HepG2 (cell line): ENCODE measurements around the gene GDF2. TPM values are rescaled to one million over a fixed set of nuclear protein-coding genes. Genes with fewer than 3 reads are reported as not detected.

Experiments
- ATAC-seq: fragments of 200-7000 bp; cut with Tn5 transposase; 3 replicates; pipeline ENCODE4 v1.9.1; 2020; ENCODE audit warnings: mild to moderate bottlenecking, moderate library complexity
- BruUV-seq: library from RNA; stranded (reverse); fragments of 400-500 nt; replicated peaks from 2 replicates; lab custom pipeline; 2021; lab: Mats Ljungman, UMichigan
- CTCF ChIA-PET: fragments of 300-600 bp; formaldehyde crosslinking; extraction: SDS; loops from one replicate; lab custom pipeline; 2021; ENCODE audit warnings: low total read pairs, inconsistent platforms, low intra/inter-chr PET ratio; lab: Yijun Ruan, JAX
- POLR2A ChIA-PET: fragments of 350-600 bp; sonication (Branson Sonifier 250); formaldehyde crosslinking; loops from one replicate; lab custom pipeline; 2020; ENCODE audit warnings: antibody characterized with exemption, inconsistent platforms; lab: Yijun Ruan, JAX
- DNase-seq: peaks from one replicate; pipeline ENCODE4 v3.0.0-alpha.2; 2015; ENCODE audit warnings: low spot score
- FAIRE-seq: peaks from 3 replicates; lab custom pipeline; 2011; peaks lifted over from hg19 to GRCh38; lab: Jason Lieb, UNC
- H2AFZ ChIP-seq: one replicate; pipeline ENCODE4 v1.6.1; 2011; ENCODE audit warnings: low read length, inconsistent platforms
- H3K27ac ChIP-seq: fragments of 300-600 bp; 3 replicates; pipeline ENCODE4 v1.8.0; 2011; ENCODE audit warnings: mixed run types, mild to moderate bottlenecking, mixed read lengths, low read length, inconsistent platforms; ENCODE audit not compliant: insufficient read depth; ENCODE audit errors: extremely low read length
- H3K27me3 ChIP-seq, 2 experiments: fragments of 200-600 bp in 1 of 2; 2 replicates in 1 of 2; 3 replicates in 1 of 2; pipeline versions ENCODE4 v1.6.0 to v1.8.0; 2011; ENCODE audit warnings: low read length in 2 of 2, mild to moderate bottlenecking in 2 of 2, moderate library complexity in 2 of 2, inconsistent platforms in 1 of 2; ENCODE audit not compliant: insufficient read depth in 2 of 2, control insufficient read depth in 1 of 2
- H3K36me3 ChIP-seq, 2 experiments: fragments of 200-600 bp in 1 of 2; replicated peaks in 1 of 2; 2 replicates in 1 of 2; 3 replicates in 1 of 2; pipeline versions ENCODE4 v1.5.1 to v1.8.0; 2011; ENCODE audit warnings: low read length in 2 of 2, inconsistent platforms in 1 of 2; ENCODE audit not compliant: insufficient read depth in 2 of 2, control insufficient read depth in 1 of 2
- H3K4me1 ChIP-seq: 2 replicates; pipeline ENCODE4 v1.5.1; 2012; ENCODE audit warnings: low read length, inconsistent platforms; ENCODE audit not compliant: insufficient read depth
- H3K4me2 ChIP-seq: 2 replicates; pipeline ENCODE4 v1.6.0; 2011; ENCODE audit warnings: low read depth, low read length, inconsistent platforms
- H3K4me3 ChIP-seq, 3 experiments: fragments of 200-600 bp in 1 of 3; sonication (generic), shearing (Covaris generic) in 1 of 3; replicated peaks in 1 of 3; 2 replicates each; pipeline ENCODE4 v1.5.1; 2011 to 2016; ENCODE audit warnings: low read length in 3 of 3, inconsistent platforms in 2 of 3, low read depth in 2 of 3, mild to moderate bottlenecking in 2 of 3, control low read depth in 1 of 3, mixed read lengths in 1 of 3; ENCODE audit not compliant: insufficient read depth in 1 of 3
- H3K79me2 ChIP-seq: one replicate; pipeline ENCODE4 v1.6.1; 2011; ENCODE audit warnings: low read length, inconsistent platforms; ENCODE audit not compliant: insufficient read depth
- H3K9ac ChIP-seq: 2 replicates; pipeline ENCODE4 v1.6.0; 2011; ENCODE audit warnings: mild to moderate bottlenecking, low read depth, low read length, inconsistent platforms; ENCODE audit not compliant: insufficient read depth
- H3K9me3 ChIP-seq: 2 replicates; pipeline ENCODE4 v1.5.1; 2012; ENCODE audit warnings: mild to moderate bottlenecking, low read length
- H4K20me1 ChIP-seq: 2 replicates; pipeline ENCODE4 v1.6.0; 2011; ENCODE audit warnings: inconsistent platforms, mild to moderate bottlenecking, low read length, moderate library complexity; ENCODE audit not compliant: insufficient read depth
- AHR ChIP-seq: IDR thresholded peaks from 2 replicates; pipeline ENCODE4 v1.6.1; 2018; ENCODE audit warnings: missing genetic modification reagents, missing compliant biosample characterization
- KMT2A ChIP-seq: sonication (generic); formaldehyde crosslinking; IDR thresholded peaks from 2 replicates; pipeline ENCODE4 v1.4.0; 2020; ENCODE audit warnings: missing genetic modification reagents
- MATR3 ChIP-seq: sonication (generic); formaldehyde crosslinking; IDR thresholded peaks from 2 replicates; pipeline ENCODE4 v1.4.0; 2020; ENCODE audit warnings: missing genetic modification reagents
- ZBTB2 ChIP-seq: sonication (generic); formaldehyde crosslinking; IDR thresholded peaks from 2 replicates; pipeline ENCODE4 v1.8.0; 2022; ENCODE audit warnings: low read depth, missing genetic modification reagents
- ZNF276 ChIP-seq: sonication (generic); formaldehyde crosslinking; IDR thresholded peaks from 2 replicates; pipeline ENCODE4 v1.4.0; 2020; ENCODE audit warnings: mild to moderate bottlenecking, low read depth, missing genetic modification reagents
- ZNF629 ChIP-seq: sonication (generic); formaldehyde crosslinking; conservative IDR thresholded peaks from 2 replicates; pipeline ENCODE4 v1.5.0; 2020; ENCODE audit warnings: missing genetic modification reagents
- WGBS: methylation state at CpG from one replicate; pipeline ENCODE4 v1.1.6; 2017; ENCODE audit warnings: low lambda C conversion rate; 5-methylcytosine and 5-hydroxymethylcytosine counted together
- in situ Hi-C: cut with HindIII; loops from 2 replicates; pipeline ENCODE4 v1.10.0; 2017; ENCODE audit warnings: low pct_unique_long_range_greater_than_20kb; ENCODE audit not compliant: extremely low pct_ligation_motif_present
- intact Hi-C: fragments of 100-400 bp; cut with micrococcal nuclease; formaldehyde crosslinking; loops from one replicate; pipeline ENCODE4 v1.10.0; 2022; ENCODE audit not compliant: unreplicated experiment
- polyA plus RNA-seq, 8 experiments: library from polyadenylated mRNA; depleted of rRNA in 3 of 8; stranded (reverse) in 7 of 8; unstranded in 1 of 8; fragments of >200 nt; fragmentation: Illumina TruSeq in 4 of 8; extraction: Trizol in 4 of 8; gene quantifications; 2 replicates each; pipeline versions ENCODE4 v1.2.1 to v1.2.3, GENCODE V29; 2011 to 2016; ENCODE audit warnings: low read depth in 4 of 8, missing spikeins in 1 of 8, mixed read lengths in 1 of 8; ENCODE audit not compliant: insufficient read depth in 1 of 8
- total RNA-seq, 5 experiments: library from RNA; depleted of rRNA; stranded (reverse); fragments of >200 nt; fragmentation: Illumina TruSeq; extraction: Trizol; gene quantifications; 2 replicates each; pipeline ENCODE4 v1.2.3, GENCODE V29; 2016; ENCODE audit warnings: low read depth in 1 of 5
- TF ChIP-seq, protein P1 (sequence below): sonication (generic); formaldehyde crosslinking; IDR thresholded peaks from 2 replicates; pipeline ENCODE4 v1.5.0; 2020; ENCODE audit warnings: mild to moderate bottlenecking, missing genetic modification reagents

GDF2 gene
- total and polyA plus RNA-seq, 2 of the 13 experiments (the other 11 are each of a cell fraction or from before 2014, with no cell fraction given) = not detected

GRCh38 chr10:47354900-47355299, 32.6 kb downstream of the GDF2 start:
- H3K4me3 ChIP-seq = no peak overlapping the region
- CTCF ChIA-PET = no interaction called here
- FAIRE-seq (no peak), DNase-seq (no peak), ATAC-seq (no peak)
- no peaks in the 10 kb centered on the region for H4K20me1 ChIP-seq
- H3K4me2 ChIP-seq = no peak overlapping the region
- H3K9ac ChIP-seq = no peak overlapping the region
- no peak for TF ChIP-seq KMT2A (CRISPR knock-in tag)
- TF ChIP-seq, protein P1, sequence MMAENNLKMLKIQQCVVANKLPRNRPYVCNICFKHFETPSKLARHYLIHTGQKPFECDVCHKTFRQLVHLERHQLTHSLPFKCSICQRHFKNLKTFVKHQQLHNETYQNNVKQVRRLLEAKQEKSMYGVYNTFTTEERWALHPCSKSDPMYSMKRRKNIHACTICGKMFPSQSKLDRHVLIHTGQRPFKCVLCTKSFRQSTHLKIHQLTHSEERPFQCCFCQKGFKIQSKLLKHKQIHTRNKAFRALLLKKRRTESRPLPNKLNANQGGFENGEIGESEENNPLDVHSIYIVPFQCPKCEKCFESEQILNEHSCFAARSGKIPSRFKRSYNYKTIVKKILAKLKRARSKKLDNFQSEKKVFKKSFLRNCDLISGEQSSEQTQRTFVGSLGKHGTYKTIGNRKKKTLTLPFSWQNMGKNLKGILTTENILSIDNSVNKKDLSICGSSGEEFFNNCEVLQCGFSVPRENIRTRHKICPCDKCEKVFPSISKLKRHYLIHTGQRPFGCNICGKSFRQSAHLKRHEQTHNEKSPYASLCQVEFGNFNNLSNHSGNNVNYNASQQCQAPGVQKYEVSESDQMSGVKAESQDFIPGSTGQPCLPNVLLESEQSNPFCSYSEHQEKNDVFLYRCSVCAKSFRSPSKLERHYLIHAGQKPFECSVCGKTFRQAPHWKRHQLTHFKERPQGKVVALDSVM (CRISPR knock-in tag) = no peak
- no peak for TF ChIP-seq AHR
- TF ChIP-seq MATR3 (CRISPR knock-in tag) = no peak
- no peak for TF ChIP-seq ZBTB2 (CRISPR knock-in tag)
- 0% methylated on average over 1 of the region's 1 CpG for WGBS
- no peaks in the 10 kb centered on the region for H3K36me3 ChIP-seq
- intact Hi-C loops (no loop called here), in situ Hi-C loops (no loop called here)
- H3K27me3 ChIP-seq = peaks cover 8 to 16% of the 10 kb centered on the region in 2 experiments; a peak in 3 of 5 replicates
- no peak overlapping the region for H3K27ac ChIP-seq
- POLR2A ChIA-PET = no interaction called here
- H3K9me3 ChIP-seq = no peaks in the 10 kb centered on the region
- BruUV-seq = no TSS peak
- no peak overlapping the region for H2AFZ ChIP-seq
- no peaks in the 10 kb centered on the region for H3K4me1 ChIP-seq
- H3K79me2 ChIP-seq = no peaks in the 10 kb centered on the region

- Histone ChIP-seq H3K27me3 (peaks cover 5 to 13% of the 10 kb centered on the region in 2 experiments; a peak in 3 of 5 replicates), H3K9me3 (no peaks in the 10 kb centered on the region), H3K4me1 (no peaks in the 10 kb centered on the region), H4K20me1 (no peaks in the 10 kb centered on the region), H3K36me3 (no peaks in the 10 kb centered on the region), H3K4me3 (no peak overlapping the region), H3K27ac (no peak overlapping the region)
- intact Hi-C loops = no loop called here
- FAIRE-seq (no peak), DNase-seq (no peak)
- no TSS peak for BruUV-seq
- TF ChIP-seq ZNF276 (CRISPR knock-in tag) (no peak), ZNF629 (0 out of 2 replicates have a peak, but pooled peaks have one; percentile 10)
- TF ChIP-seq, all 625 proteins: peak for 1
- in situ Hi-C loops = no loop called here
- no peak for ATAC-seq
- no peak overlapping the region for H2AFZ ChIP-seq
- H3K4me2 ChIP-seq = no peak overlapping the region
- ChIA-PET CTCF (no interaction called here), POLR2A (no interaction called here)
- WGBS = 20% methylated on average over 3 of the region's 5 CpGs
- no peaks in the 10 kb centered on the region for H3K79me2 ChIP-seq
- H3K9ac ChIP-seq = no peak overlapping the region
These were observed 34.5 kb downstream of the GDF2 start for GRCh38 chr10:47356708-47357107.
